HL-60 (cell line): Measurements from ENCODE around the gene THOC7.

Experiments used
- POLR2AphosphoS5 ChIP-seq: IDR thresholded peaks from 2 replicates; pipeline ENCODE4 v1.6.1; 2012; ENCODE audit warnings: low read depth
- REST ChIP-seq: IDR thresholded peaks from 2 replicates; pipeline ENCODE4 v1.6.1; 2012; ENCODE audit warnings: low read depth; ENCODE audit not compliant: insufficient replicate concordance
- SPI1 ChIP-seq: IDR thresholded peaks from 2 replicates; pipeline ENCODE4 v1.6.1; 2012; ENCODE audit warnings: low read depth, mild to moderate bottlenecking, borderline replicate concordance
- TF ChIP-seq, protein P1 (sequence below): IDR thresholded peaks from one replicate; pipeline ENCODE4 v1.5.1; 2011; ENCODE audit warnings: low read length, control low read depth, inconsistent platforms; ENCODE audit not compliant: insufficient read depth

- TF ChIP-seq, protein P1, sequence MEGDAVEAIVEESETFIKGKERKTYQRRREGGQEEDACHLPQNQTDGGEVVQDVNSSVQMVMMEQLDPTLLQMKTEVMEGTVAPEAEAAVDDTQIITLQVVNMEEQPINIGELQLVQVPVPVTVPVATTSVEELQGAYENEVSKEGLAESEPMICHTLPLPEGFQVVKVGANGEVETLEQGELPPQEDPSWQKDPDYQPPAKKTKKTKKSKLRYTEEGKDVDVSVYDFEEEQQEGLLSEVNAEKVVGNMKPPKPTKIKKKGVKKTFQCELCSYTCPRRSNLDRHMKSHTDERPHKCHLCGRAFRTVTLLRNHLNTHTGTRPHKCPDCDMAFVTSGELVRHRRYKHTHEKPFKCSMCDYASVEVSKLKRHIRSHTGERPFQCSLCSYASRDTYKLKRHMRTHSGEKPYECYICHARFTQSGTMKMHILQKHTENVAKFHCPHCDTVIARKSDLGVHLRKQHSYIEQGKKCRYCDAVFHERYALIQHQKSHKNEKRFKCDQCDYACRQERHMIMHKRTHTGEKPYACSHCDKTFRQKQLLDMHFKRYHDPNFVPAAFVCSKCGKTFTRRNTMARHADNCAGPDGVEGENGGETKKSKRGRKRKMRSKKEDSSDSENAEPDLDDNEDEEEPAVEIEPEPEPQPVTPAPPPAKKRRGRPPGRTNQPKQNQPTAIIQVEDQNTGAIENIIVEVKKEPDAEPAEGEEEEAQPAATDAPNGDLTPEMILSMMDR: no peak
- TF ChIP-seq SPI1 (no peak), POLR2AphosphoS5 (no peak), REST (no peak)
Observed at GRCh38 chr3:63851287-63851686, 12.3 kb downstream of the THOC7 start.
